OCI-LY3 (cell line): ENCODE results near the gene PRPH2.

Experiments used
- EZH2phosphoT487 ChIP-seq: fragments of 200-600 bp; shearing (Covaris generic); IDR thresholded peaks from 2 replicates; pipeline ENCODE4 v1.6.1; 2018; ENCODE audit warnings: antibody characterized with exemption, mixed run types, low read depth
- TF ChIP-seq, protein P1 (sequence below): fragments of 200-600, 300-600 bp; sonication (generic); IDR thresholded peaks from 2 replicates; pipeline ENCODE4 v1.5.1; 2014; ENCODE audit warnings: antibody characterized with exemption, low read length, low read depth

- TF ChIP-seq EZH2phosphoT487: no peak
- TF ChIP-seq, protein P1, sequence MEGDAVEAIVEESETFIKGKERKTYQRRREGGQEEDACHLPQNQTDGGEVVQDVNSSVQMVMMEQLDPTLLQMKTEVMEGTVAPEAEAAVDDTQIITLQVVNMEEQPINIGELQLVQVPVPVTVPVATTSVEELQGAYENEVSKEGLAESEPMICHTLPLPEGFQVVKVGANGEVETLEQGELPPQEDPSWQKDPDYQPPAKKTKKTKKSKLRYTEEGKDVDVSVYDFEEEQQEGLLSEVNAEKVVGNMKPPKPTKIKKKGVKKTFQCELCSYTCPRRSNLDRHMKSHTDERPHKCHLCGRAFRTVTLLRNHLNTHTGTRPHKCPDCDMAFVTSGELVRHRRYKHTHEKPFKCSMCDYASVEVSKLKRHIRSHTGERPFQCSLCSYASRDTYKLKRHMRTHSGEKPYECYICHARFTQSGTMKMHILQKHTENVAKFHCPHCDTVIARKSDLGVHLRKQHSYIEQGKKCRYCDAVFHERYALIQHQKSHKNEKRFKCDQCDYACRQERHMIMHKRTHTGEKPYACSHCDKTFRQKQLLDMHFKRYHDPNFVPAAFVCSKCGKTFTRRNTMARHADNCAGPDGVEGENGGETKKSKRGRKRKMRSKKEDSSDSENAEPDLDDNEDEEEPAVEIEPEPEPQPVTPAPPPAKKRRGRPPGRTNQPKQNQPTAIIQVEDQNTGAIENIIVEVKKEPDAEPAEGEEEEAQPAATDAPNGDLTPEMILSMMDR: no peak
These were observed 4.8 kb upstream of the PRPH2 start for GRCh38 chr6:42727087-42727611.
